ENCODE data around the gene PLEKHG4B.

- TF ChIP-seq CTCF (IDR thresholded peaks at IDR 0.05) (no peak), POLR2A (IDR thresholded peaks at IDR 0.05) (no peak)
Measured at GRCh38 chr5:110270-110888, 18.4 kb downstream of the PLEKHG4B start.

All from thyroid gland (tissue), 4 donors.